Measurements from ENCODE around the gene ZNF746.

Gene ZNF746

DNA sequence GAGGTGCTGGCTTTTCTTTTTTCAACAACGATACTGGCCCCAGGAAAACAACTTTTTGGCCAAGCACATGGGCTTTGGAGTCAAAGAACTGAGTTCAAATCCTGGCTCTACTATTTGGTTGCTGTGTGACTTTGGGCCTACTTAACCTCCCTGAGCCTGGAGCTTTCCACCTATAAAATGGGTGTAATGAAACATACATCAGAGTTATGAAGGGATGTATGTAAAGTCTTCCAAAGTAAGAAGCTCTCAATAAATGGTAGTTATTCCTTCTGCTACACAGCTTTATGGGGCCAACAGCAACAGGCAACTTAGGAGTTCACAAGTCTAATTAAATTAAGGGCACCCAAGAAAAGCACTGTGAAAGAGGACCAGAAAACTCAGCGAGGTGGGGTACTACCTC is 69.7 kb downstream of the ZNF746 start:
- no peak for DNase-seq (ENCODE audit: low spot score)

DNA sequence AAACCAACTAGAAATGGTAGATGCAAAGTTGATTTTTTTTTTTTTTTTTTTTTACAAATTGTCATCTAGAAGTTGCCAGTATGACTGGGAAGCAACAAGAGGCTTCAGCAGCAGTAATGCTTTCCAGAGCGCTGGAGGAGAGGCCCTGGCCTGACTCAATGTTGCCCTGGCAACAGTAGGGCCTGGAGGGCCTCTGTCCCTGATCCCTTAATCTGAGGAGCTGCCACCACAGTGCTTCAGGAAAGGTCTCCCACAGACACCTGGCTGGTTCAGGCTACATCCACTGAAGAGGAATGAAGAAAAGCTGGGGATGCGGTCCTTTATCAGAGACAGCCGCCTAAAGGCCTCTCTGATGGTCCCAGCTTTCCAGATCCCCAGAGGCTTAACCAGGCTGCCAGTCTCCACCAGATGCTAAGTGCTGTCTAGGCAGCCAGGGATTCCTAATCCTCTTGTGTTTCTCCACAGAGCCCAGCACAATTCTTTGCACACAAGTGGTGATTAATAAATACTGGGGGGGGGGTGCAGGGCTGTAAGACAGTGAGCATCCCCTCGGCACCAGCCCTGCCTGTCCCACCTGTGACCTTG is 70.4 kb downstream of the ZNF746 start:
- peak; percentile 50 for DNase-seq (ENCODE audit: low spot score)

DNA sequence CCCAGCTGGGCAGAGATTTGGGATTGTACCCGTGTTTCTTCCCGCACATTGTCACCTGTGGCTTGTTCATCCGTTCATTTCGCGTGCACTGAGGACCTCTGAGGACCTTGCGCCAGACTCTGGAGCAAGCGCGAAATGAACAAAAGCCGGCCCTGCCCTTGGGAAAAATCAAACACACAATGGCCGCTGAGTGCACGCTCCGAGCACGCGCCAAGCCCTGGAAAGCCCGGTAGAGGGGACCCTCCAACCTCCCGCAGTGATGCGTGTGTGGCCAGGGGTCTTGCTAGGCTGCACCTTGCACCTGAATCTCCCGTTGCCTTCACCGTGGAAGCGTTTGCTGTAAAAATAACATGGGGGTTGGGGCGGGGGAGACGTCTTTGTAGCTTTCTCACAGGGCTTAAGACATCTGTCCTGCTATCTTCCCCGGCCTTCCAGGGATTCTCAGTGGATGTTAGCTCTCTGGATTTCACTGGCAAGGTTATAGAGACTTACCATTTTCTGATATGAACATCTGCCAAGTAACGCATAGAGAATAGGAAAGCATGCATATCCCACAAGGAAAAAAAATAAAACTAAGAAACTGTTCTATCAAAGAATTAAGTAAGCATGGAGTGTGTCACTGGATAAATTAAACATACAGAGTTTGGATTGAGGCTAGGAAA is 74.0 kb downstream of the ZNF746 start:
- no peak for DNase-seq (ENCODE audit: low spot score)

DNA sequence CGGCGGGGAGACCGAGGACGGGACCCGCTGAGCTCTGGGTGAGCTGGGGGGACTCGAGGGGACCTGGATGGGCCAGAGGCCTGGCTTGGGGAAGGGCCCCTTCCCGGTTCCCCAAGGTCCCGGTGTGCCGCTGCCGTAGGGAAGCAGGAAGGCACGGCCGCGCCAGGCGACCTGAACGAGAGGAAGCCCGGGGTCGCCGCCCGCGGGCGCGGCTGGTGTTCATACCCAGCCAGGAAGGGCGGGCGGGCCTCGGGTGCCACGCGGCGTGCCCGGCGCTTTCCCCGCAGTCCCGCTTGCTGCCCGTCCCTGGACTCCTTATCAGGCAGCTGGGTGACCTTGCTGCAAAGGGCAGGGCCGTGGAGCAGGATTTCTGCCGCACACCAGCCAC is 74.7 kb downstream of the ZNF746 start:
- no peak for DNase-seq (ENCODE audit: low spot score)
